Measurements from ENCODE around the gene SUGCT.

SUGCT gene

DNA sequence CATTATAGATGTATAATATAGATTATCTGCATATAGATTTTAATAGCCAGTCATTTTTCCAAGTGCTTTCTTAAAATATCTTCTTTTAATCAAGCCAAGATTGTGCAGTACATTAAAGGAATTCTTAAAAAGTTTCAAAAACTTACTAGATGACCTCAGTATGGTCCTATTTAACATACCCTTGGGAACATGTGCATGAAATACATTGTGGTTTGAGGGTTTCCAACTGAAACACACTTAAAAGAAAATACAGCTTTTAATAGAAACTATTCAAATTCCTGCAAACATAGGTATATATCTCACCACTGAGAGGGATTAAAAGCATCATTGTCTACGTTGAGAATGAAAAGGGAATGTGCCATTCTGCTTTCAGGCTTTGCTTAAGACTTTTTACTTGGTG, 364.9 kb downstream of the SUGCT start:
- Histone ChIP-seq H3K9me3 (ENCODE audit: control insufficient read depth, insufficient read depth, low read length) (no peaks in the 10 kb centered on the region), H3K9ac (ENCODE audit: low read depth, low read length) (no peak overlapping the region), H3K4me1 (ENCODE audit: insufficient read depth, low read length) (no peaks in the 10 kb centered on the region), H3K36me3 (ENCODE audit: insufficient read depth, low read length) (no peaks in the 10 kb centered on the region)

DNA sequence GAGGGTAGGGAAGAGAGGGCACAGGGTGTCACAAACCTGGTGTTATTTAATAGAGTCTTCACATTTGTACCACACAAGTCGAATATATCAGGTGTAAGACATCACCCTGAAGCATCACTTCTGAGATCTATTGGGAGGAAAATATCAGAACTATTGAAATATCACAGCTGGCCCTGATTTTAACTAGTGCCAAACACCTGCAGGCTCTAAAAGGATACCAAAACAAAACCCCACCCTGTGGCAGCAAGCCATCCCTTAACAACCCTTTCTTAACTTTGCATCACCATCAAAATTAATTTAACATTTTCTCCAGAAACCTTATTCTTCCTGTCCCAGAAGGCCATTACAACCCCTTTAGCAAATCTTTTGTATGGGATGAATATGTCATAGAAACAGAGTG, 365.4 kb downstream of the SUGCT start:
- Histone ChIP-seq H3K36me3 (ENCODE audit: insufficient read depth, low read length) (no peaks in the 10 kb centered on the region), H3K4me1 (ENCODE audit: insufficient read depth, low read length) (no peaks in the 10 kb centered on the region), H3K9me3 (ENCODE audit: control insufficient read depth, insufficient read depth, low read length) (no peaks in the 10 kb centered on the region), H3K9ac (ENCODE audit: low read depth, low read length) (no peak overlapping the region)

DNA sequence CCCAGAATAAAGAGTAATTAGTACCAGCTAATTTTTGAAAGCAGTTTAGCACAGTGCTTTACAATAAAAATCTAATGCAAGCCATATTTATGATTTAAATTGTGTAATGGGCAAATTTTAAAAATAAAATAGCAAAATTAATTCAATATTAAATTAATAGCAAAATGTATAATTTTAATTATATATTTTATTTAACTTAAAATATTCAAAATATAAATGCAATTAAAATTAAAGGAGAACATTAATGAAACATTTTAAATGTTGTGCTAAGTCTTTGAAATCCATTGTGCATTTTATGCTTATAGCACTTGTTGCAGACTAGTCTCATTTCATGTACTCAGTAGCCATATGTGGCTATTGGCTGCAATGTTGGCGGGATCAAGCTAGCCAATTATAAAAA, 367.6 kb downstream of the SUGCT start:
- H3K9ac ChIP-seq (ENCODE audit: low read depth, low read length), result no peak overlapping the region
- no peaks in the 10 kb centered on the region for H3K9me3 ChIP-seq (ENCODE audit: control insufficient read depth, insufficient read depth, low read length)
- no peaks in the 10 kb centered on the region for H3K36me3 ChIP-seq (ENCODE audit: insufficient read depth, low read length)
- H3K4me1 ChIP-seq (ENCODE audit: insufficient read depth, low read length), result no peaks in the 10 kb centered on the region

DNA sequence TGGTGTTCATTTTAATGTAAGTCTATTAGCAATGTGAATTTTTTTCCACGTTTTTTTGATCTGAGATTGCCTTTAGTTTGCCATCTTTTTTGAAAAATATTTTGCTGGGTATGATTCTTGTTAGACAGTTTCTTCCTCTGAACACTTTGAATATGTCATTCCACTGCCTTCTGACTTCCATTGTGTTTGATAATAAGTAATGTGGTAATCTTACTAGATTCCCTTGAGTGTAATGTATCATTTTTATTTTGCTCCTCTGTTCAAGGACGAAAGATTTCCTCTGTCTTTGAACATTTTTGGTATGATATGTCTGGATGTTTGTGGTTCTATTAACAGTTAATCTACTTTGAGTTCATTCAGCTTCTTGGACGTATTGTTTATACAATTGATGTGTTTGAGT, 371.4 kb downstream of the SUGCT start:
- Histone ChIP-seq H3K9me3 (ENCODE audit: control insufficient read depth, insufficient read depth, low read length) (no peaks in the 10 kb centered on the region), H3K9ac (ENCODE audit: low read depth, low read length) (no peak overlapping the region), H3K36me3 (ENCODE audit: insufficient read depth, low read length) (no peaks in the 10 kb centered on the region), H3K4me1 (ENCODE audit: insufficient read depth, low read length) (no peaks in the 10 kb centered on the region)

DNA sequence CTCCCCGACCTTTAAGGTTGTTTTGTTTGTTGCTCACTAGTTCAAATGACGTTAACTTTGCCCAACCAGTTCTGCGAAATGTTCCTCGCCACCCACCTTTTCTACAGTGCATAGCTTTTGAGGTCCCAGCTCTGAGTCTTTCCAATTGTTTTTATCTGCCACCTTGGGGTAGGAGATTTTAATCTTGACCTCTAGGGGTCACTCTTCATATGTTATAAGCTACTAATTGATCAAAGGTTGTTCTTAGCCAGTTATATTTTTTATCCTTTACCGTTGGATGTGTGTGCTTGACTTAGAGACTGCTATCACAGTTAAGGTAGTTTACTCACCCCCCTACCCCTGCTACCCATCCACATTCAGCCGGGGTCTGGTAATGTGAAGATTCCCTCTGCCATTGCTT, 372.4 kb downstream of the SUGCT start:
- Histone ChIP-seq H3K9me3 (ENCODE audit: control insufficient read depth, insufficient read depth, low read length) (no peaks in the 10 kb centered on the region), H3K9ac (ENCODE audit: low read depth, low read length) (no peak overlapping the region), H3K4me1 (ENCODE audit: insufficient read depth, low read length) (no peaks in the 10 kb centered on the region), H3K36me3 (ENCODE audit: insufficient read depth, low read length) (no peaks in the 10 kb centered on the region)

DNA sequence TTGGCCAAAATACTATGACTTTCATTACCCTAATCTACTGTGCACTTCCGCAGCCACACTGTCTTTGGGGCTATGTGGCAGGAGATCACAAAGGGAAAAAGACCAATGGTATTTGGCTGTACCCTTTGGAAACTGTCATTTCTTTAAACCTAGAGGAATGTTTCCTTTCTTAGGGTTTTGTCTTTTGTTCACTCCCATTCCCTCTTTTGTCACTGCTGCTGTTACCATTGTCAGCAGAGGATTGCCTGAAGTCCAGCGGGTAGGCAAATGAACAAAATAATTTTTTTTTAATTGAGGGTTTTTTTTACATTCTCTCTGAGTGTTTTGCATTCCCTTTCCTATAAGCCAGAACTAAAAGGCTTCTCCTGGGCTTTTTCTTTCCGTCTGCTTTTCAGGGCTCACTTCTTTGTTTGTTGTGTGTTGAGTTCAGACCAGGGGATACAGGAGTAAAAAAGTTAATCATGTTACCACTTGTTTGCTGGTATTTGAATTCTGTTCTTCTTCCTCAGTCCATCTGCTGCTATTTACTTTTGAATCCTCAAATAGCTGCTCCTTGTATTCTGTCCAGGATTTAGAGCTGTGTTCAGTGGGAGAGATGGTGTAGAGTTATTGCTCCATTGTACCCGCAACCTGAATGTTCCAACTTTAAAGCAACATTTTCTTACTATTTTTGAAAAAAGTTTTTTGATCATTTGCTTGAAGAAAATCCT, 374.6 kb downstream of the SUGCT start:
- Histone ChIP-seq H3K9ac (ENCODE audit: low read depth, low read length) (no peak overlapping the region), H3K4me1 (ENCODE audit: insufficient read depth, low read length) (no peaks in the 10 kb centered on the region), H3K9me3 (ENCODE audit: control insufficient read depth, insufficient read depth, low read length) (no peaks in the 10 kb centered on the region), H3K36me3 (ENCODE audit: insufficient read depth, low read length) (no peaks in the 10 kb centered on the region)

DNA sequence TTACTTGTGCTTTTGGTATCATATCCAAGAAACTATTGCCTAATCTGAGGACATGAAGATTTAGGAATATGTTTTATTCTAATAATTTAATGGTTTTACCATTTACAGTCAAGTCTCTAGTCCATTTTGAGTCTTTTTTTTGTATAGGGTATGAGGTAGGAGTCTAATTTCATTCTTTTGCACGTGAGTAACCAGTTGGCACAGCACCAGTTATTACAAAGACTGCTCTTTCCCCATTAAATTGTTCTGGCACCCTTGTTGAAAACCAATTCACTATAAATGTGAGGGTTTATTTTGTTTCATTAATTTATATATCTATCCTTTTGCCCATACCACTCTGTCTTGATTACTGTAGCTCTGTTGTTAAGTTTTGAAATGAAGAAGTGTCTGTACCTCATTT, 381.6 kb downstream of the SUGCT start:
- Histone ChIP-seq H3K9ac (ENCODE audit: low read depth, low read length) (no peak overlapping the region), H3K4me1 (ENCODE audit: insufficient read depth, low read length) (no peaks in the 10 kb centered on the region), H3K36me3 (ENCODE audit: insufficient read depth, low read length) (no peaks in the 10 kb centered on the region), H3K9me3 (ENCODE audit: control insufficient read depth, insufficient read depth, low read length) (no peaks in the 10 kb centered on the region)

DNA sequence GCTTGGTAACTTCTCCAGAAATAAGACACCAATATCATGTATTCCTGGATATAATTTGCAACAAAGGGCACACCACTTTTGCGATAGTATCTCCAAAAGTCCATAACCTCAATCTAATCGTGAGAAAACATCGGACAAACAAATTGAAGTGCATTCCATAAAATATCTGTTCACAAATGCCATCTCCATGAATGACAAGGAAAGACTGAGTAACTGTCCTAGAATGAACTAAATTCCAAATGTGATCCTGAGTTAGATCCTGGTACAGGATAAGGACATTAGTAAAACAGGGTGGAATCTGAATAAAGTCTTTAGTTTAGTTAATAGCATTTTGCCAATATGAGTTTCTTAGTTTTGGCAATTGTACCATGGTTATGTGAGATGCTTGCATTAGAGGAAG, 384.2 kb downstream of the SUGCT start:
- H3K9me3 ChIP-seq (ENCODE audit: control insufficient read depth, insufficient read depth, low read length), result no peaks in the 10 kb centered on the region
- H3K4me1 ChIP-seq (ENCODE audit: insufficient read depth, low read length), result no peaks in the 10 kb centered on the region
- H3K36me3 ChIP-seq (ENCODE audit: insufficient read depth, low read length), result no peaks in the 10 kb centered on the region
- no peak overlapping the region for H3K9ac ChIP-seq (ENCODE audit: low read depth, low read length)

DNA sequence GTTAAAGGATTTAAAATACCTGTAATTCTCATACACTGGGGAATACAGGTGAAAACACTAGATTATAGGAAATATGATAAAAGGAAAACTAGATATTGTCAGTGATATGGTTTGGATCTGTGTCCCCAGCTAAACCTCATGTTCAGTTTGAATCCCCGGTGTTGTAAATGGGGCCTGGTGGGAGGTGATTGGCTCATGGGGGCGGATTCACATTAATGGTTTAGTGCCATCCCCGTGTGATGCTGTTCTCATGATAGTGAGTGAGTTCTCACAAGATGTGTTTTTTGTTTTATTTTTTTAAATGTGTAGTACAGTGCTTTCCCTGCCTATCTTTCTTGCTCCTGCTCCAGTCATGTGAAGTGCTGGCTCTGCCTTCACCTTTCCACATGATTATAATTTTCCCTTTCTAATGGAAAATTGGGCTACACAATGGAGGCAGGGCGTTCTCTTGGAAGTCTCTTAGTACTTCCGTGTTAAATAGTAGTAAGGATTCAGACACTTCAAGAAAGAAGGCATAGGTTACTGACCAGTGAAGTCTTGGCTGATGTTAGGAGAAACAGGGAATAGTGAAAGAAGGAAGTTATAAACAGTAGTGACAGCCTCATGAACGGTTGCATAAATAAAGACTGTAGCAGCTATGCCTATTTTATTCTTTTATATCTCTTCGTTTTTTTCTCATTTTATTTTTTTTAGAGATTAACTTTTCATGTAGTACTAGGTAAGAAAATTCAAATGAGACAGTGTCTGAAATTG, 386.4 kb downstream of the SUGCT start:
- H3K36me3 ChIP-seq (ENCODE audit: insufficient read depth, low read length), result no peaks in the 10 kb centered on the region
- no peaks in the 10 kb centered on the region for H3K9me3 ChIP-seq (ENCODE audit: control insufficient read depth, insufficient read depth, low read length)
- no peaks in the 10 kb centered on the region for H3K4me1 ChIP-seq (ENCODE audit: insufficient read depth, low read length)
- no peak overlapping the region for H3K9ac ChIP-seq (ENCODE audit: low read depth, low read length)

DNA sequence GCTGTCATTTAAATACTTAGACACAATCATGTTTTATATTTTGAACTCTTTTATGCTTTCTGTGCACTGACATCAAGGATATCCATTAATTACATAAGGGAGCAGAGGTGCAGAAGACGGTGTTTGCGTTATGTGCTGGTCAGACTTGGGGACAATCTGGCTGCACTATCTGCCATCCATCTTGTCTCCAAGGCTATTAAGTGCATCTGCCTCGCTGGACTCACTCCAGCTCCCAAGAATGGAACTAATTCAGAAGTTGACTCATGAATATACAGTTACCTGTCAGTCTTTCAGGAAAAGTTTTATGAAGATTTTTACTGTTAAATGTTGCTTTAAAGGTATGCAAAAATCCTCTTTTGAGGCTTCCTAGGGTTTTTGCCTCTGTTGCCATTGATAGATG, 391.0 kb downstream of the SUGCT start:
- Histone ChIP-seq H3K36me3 (ENCODE audit: insufficient read depth, low read length) (no peaks in the 10 kb centered on the region), H3K4me1 (ENCODE audit: insufficient read depth, low read length) (no peaks in the 10 kb centered on the region), H3K9ac (ENCODE audit: low read depth, low read length) (no peak overlapping the region), H3K9me3 (ENCODE audit: control insufficient read depth, insufficient read depth, low read length) (no peaks in the 10 kb centered on the region)

DNA sequence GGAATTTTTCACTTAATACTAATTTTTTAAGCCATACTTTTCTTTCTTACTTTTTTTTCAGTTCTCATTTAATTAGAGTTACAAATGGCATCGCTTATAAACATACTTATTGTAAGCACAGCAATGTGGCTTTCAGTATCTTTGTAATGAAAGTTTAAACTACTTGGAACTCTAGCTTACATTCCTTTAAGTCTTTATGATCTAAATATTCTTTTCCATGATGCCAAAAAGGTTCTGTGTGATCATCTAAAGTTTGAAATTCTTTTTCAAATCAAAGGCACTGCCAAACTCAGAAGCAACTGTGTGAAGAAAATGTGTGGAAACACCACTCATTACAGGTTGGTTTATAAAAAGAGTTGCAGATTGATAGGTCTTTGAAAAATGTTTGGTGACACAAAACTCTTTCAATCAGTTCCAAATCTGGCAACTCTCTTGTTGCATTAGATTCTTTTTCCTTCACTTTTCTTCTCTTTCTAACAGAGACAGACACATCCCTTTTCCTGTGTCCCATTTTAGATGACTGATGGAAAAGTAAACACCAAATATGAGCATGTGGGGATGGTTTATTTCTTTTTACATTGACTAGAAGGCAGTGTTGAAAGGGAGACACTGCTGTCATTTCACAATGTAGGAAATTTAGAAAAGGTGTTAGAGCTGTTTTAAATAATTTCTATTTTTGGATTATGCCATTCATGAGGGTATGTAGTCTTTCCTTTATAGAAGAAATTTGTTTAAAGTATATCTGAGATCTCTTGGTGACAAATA, 392.3 kb downstream of the SUGCT start:
- H3K4me1 ChIP-seq (ENCODE audit: insufficient read depth, low read length), result no peaks in the 10 kb centered on the region
- H3K9me3 ChIP-seq (ENCODE audit: control insufficient read depth, insufficient read depth, low read length), result no peaks in the 10 kb centered on the region
- H3K36me3 ChIP-seq (ENCODE audit: insufficient read depth, low read length), result no peaks in the 10 kb centered on the region
- no peak overlapping the region for H3K9ac ChIP-seq (ENCODE audit: low read depth, low read length)

DNA sequence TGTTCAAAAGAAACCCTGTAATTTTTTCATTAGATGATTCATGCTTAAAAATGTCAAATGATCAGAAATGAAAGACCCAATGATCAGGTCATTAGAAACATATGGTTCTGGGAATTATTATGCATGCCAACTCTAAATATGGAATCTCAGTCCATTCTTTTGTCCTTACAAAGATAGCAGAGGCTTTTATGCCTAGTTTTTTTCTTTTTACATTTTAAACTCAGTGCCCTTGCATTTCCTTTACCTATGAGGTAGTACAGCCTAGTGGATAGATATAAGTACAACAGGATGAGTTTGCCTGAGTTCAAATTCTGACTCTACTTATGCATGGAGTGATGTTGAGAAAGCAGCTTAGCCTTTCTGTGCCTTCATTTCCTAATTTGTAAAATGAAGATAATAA, 392.9 kb downstream of the SUGCT start:
- no peaks in the 10 kb centered on the region for H3K36me3 ChIP-seq (ENCODE audit: insufficient read depth, low read length)
- H3K4me1 ChIP-seq (ENCODE audit: insufficient read depth, low read length), result no peaks in the 10 kb centered on the region
- H3K9me3 ChIP-seq (ENCODE audit: control insufficient read depth, insufficient read depth, low read length), result no peaks in the 10 kb centered on the region
- H3K9ac ChIP-seq (ENCODE audit: low read depth, low read length), result no peak overlapping the region

DNA sequence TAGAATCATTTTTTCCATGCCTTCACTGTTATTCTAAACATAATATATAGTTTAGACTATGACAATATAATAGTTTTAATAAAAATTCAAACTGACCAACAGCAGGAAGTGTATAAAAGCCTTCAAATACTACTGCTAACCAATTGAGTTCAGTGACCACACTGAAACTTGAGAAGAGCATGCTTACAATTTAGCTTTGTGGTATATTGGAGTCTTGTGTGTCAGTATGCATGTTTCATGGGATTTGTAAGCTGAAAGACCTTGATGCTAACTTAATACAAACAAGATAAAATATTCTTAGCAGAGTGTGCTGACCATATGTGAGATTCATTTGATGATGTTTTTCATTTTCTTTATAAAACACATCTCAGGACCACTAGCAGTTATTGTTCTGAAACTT, 395.5 kb downstream of the SUGCT start:
- no peaks in the 10 kb centered on the region for H3K4me1 ChIP-seq (ENCODE audit: insufficient read depth, low read length)

DNA sequence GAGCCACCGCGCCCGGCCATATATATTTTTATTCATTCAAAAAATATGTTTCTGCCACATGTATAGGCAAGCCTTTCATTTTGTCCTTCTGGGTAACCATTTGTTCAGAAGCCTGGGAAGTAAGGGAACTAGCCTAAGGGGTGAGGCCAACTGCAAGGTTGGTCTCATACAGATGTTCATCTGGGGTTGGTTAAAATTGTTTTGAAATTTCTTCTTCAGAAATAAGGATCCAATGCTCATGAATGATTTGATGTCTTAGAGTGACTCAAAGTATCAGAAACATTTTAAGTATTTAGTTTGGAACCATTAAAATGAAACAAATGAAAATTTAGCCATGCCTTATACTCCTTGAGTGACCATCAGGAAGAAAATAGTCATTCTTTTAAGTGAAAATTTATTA, 397.2 kb downstream of the SUGCT start:
- Histone ChIP-seq H3K36me3 (ENCODE audit: insufficient read depth, low read length) (no peaks in the 10 kb centered on the region), H3K4me1 (ENCODE audit: insufficient read depth, low read length) (no peaks in the 10 kb centered on the region), H3K9ac (ENCODE audit: low read depth, low read length) (no peak overlapping the region), H3K9me3 (ENCODE audit: control insufficient read depth, insufficient read depth, low read length) (no peaks in the 10 kb centered on the region)

More for the DNA sequence above, 395.5 kb downstream of the SUGCT start:
- no peak overlapping the region for H3K9ac ChIP-seq (ENCODE audit: low read depth, low read length)
- H3K36me3 ChIP-seq (ENCODE audit: insufficient read depth, low read length), result no peaks in the 10 kb centered on the region
- H3K9me3 ChIP-seq (ENCODE audit: control insufficient read depth, insufficient read depth, low read length), result no peaks in the 10 kb centered on the region

DNA sequence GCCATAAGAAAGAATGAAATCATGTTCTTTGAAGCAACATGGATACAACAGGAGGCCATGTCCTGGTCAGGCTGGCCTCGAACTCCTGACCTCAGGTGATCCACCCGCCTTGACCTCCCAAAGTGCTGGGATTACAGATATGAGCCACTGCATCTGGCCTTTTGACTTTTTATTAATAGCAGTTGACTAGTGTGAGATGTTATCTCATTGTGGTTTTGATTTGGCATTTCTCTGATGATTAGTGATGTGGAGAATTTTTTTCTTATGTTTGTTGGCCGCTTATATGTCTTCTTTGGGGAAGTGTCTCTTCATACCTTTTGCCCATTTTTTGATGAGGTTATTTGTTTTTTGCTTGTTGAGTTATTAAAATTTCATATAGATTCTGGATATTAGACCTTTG, 400.9 kb downstream of the SUGCT start:
- Histone ChIP-seq H3K9ac (ENCODE audit: low read depth, low read length) (no peak overlapping the region), H3K4me1 (ENCODE audit: insufficient read depth, low read length) (no peaks in the 10 kb centered on the region), H3K36me3 (ENCODE audit: insufficient read depth, low read length) (no peaks in the 10 kb centered on the region)

More for the DNA sequence above, 400.9 kb downstream of the SUGCT start:
- no peaks in the 10 kb centered on the region for H3K9me3 ChIP-seq (ENCODE audit: control insufficient read depth, insufficient read depth, low read length)
